ENCODE measurements around the gene VPREB1.
"Not testable (repeated sequence)": the region's sequence is repeated elsewhere in the genome, so short reads cannot be mapped to it uniquely, and the experiment has no call there.

Gene VPREB1

DNA sequence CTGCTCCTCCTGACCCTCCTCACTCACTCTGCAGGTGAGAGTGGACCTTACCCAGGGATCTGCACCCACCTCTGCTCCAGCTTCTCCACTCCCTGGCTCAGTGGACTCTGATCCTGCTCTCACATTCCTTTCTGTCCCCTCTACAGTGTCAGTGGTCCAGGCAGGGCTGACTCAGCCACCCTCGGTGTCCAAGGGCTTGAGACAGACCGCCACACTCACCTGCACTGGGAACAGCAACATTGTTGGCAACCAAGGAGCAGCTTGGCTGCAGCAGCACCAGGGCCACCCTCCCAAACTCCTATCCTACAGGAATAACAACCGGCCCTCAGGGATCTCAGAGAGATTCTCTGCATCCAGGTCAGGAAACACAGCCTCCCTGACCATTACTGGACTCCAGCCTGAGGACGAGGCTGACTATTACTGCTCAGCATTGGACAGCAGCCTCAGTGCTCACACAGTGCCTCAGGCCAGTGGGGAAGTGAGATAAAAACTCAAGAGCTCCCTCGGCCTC lies 29.7 kb upstream of the VPREB1 start:
- Histone ChIP-seq H3K36me3 (ENCODE audit: control insufficient read depth, insufficient read depth, low read length) (no peaks in the 10 kb centered on the region), H3K27me3 (ENCODE audit: control insufficient read depth, insufficient read depth, low read length) (peaks cover 74% of the 10 kb centered on the region), H3K4me1 (ENCODE audit: control insufficient read depth, insufficient read depth, low read length) (no peaks in the 10 kb centered on the region), H3K4me3 (ENCODE audit: low read length) (no peak overlapping the region), H3K27ac (ENCODE audit: low read length) (no peak overlapping the region), H3K9me3 (ENCODE audit: control insufficient read depth, insufficient read depth, low read length) (no peaks in the 10 kb centered on the region)
- WGBS (ENCODE audit: insufficient coverage, insufficient read length), result no CpG with 5 or more reads among the region's 5 CpGs
- no peak for DNase-seq (ENCODE audit: low read depth, low spot score)

DNA sequence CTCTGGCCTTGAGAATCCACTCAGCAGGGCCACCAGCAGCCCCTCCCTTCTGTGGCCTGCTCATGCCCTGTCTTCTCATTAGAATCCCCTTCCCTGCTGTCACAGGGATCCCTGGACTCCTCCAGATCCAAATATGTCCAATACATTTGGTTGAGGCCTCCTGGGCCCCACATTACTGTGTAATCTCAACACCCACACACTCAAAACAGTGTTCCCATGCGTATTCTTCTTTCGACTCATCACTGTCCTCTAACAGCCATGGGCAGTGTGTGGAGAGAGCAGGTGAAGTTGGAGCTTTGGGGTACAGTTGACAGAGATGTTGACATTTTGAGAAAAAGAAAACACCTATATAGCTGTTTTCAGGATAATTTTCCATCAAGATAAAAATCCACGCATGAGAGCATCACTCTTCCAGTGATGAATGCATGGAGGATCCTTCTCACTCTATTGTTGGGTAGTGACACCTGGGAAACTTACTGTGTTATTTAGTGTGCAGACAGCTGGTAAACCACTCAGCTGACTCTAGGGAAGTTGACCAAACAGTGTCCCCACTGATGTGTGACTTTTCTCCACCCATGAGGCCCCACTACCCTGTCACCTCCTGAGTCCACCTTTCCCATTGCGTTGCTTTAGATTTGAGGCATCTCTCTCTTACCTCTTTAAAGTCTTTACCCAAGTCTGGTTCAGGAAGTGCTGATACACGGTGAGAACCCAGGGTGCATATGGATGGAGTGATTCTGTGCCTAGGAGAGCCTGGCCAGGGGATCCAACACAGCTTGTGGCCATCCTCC lies 28.7 kb upstream of the VPREB1 start:
- no CpG with 5 or more reads among the region's 5 CpGs for WGBS (ENCODE audit: insufficient coverage, insufficient read length)
- no peaks in the 10 kb centered on the region for H3K36me3 ChIP-seq (ENCODE audit: control insufficient read depth, insufficient read depth, low read length)
- peaks cover 69% of the 10 kb centered on the region for H3K27me3 ChIP-seq (ENCODE audit: control insufficient read depth, insufficient read depth, low read length)
- DNase-seq (ENCODE audit: low read depth, low spot score), result no peak
- H3K27ac ChIP-seq (ENCODE audit: low read length), result no peak overlapping the region
- H3K9me3 ChIP-seq (ENCODE audit: control insufficient read depth, insufficient read depth, low read length), result no peaks in the 10 kb centered on the region
- H3K4me3 ChIP-seq (ENCODE audit: low read length), result no peak overlapping the region
- no peaks in the 10 kb centered on the region for H3K4me1 ChIP-seq (ENCODE audit: control insufficient read depth, insufficient read depth, low read length)

DNA sequence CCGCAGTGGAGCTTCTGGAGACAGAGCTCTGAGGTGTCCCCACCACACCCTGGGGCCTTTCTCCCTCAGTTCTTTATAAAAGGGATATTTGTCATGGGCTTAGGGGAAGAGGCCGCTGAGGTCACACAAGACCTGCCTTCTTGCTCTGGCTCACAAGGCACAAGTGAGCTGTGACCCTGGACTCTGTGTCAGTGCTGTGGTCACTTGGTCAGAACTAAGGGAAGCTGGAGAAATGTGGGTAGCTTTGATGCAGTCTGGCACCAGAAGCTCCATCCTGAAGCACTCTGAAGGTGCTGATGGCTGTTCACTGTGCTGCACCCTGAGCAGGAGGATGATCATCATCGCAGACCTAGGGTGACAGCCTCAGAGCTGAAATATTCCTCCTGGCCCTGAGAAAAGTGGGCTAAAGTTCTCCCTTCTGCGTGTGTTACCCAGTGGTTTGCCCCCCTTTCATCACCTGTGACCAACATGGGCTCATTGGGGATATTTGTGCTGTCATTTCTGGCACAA lies 28.1 kb upstream of the VPREB1 start:
- no peaks in the 10 kb centered on the region for H3K36me3 ChIP-seq (ENCODE audit: control insufficient read depth, insufficient read depth, low read length)
- H3K4me1 ChIP-seq (ENCODE audit: control insufficient read depth, insufficient read depth, low read length), result no peaks in the 10 kb centered on the region
- no CpG with 5 or more reads among the region's 4 CpGs for WGBS (ENCODE audit: insufficient coverage, insufficient read length)
- H3K9me3 ChIP-seq (ENCODE audit: control insufficient read depth, insufficient read depth, low read length), result no peaks in the 10 kb centered on the region
- peaks cover 62% of the 10 kb centered on the region for H3K27me3 ChIP-seq (ENCODE audit: control insufficient read depth, insufficient read depth, low read length)
- no peak for DNase-seq (ENCODE audit: low read depth, low spot score)
- H3K27ac ChIP-seq (ENCODE audit: low read length), result no peak overlapping the region
- H3K4me3 ChIP-seq (ENCODE audit: low read length), result no peak overlapping the region

DNA sequence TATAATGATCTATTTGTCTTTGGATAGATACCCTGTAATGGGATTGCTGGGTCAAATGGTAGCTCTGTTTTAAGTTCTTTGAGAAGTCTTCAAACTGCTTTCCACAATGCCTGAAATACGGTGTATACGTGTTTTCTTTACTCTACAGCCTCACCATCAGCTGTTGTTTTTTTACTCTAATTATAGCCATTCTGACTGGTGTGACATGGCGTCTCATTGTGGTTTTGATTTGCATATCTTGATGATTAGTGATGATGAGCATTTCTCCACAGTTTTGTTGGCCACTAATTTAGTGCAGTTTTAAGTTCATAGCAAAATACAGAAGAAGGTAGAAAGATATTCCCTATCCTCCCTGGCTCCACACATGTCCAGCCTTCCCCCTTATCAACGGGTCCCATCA lies 26.3 kb upstream of the VPREB1 start:
- no peak for DNase-seq (ENCODE audit: low read depth, low spot score)
- WGBS (ENCODE audit: insufficient coverage, insufficient read length), result no CpG with 5 or more reads among the region's 4 CpGs
- H3K4me3 ChIP-seq (ENCODE audit: low read length), result no peak overlapping the region
- no peaks in the 10 kb centered on the region for H3K9me3 ChIP-seq (ENCODE audit: control insufficient read depth, insufficient read depth, low read length)
- H3K4me1 ChIP-seq (ENCODE audit: control insufficient read depth, insufficient read depth, low read length), result no peaks in the 10 kb centered on the region
- no peaks in the 10 kb centered on the region for H3K36me3 ChIP-seq (ENCODE audit: control insufficient read depth, insufficient read depth, low read length)
- H3K27me3 ChIP-seq (ENCODE audit: control insufficient read depth, insufficient read depth, low read length), result peaks cover 60% of the 10 kb centered on the region
- H3K27ac ChIP-seq (ENCODE audit: low read length), result no peak overlapping the region

DNA sequence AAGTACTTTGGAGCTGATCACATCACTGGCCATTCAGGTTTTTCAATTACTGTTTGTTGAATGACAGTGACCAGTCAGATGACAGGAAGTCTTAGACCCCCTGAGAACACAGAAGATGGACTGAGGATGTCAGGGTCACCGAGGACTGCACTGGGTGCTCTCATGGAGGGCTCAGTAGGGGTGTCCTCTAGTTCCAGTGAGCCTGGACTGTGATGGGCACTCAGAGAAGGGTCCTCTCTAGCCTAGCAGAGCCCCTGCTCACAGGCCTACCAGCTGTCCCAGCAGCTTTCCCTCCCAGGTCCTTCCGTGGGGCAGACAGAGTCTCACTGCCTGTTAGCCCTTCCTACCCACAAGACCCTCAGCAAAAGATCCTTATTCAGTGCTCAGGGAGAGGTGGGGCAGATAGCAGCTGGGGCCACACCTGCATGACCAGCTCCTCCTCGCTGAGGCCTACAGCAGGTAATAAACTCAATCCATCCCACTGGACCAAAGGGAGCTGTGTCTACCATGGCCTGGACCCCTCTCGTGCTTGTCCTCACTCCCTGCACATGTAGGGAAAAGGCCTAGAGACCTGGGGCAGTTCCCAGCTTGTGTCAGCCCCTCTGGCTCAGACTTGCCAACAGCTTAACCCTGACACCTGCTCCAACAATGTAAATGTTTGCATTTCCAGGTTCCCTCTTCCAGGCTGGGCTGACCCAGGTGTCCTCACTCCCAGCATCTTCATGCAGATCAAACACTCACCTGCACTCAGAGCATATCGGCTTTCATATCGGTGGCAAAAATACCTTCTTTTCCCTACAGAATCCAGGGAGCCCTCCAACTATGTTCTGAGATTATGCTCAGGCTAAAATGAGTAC lies 25.2 kb upstream of the VPREB1 start:
- WGBS (ENCODE audit: insufficient coverage, insufficient read length), result no CpG with 5 or more reads among the region's 6 CpGs
- Histone ChIP-seq H3K27ac (ENCODE audit: low read length) (no peak overlapping the region), H3K4me3 (ENCODE audit: low read length) (no peak overlapping the region), H3K27me3 (ENCODE audit: control insufficient read depth, insufficient read depth, low read length) (peaks cover 52% of the 10 kb centered on the region), H3K9me3 (ENCODE audit: control insufficient read depth, insufficient read depth, low read length) (no peaks in the 10 kb centered on the region), H3K4me1 (ENCODE audit: control insufficient read depth, insufficient read depth, low read length) (no peaks in the 10 kb centered on the region), H3K36me3 (ENCODE audit: control insufficient read depth, insufficient read depth, low read length) (no peaks in the 10 kb centered on the region)
- DNase-seq (ENCODE audit: low read depth, low spot score), result no peak

DNA sequence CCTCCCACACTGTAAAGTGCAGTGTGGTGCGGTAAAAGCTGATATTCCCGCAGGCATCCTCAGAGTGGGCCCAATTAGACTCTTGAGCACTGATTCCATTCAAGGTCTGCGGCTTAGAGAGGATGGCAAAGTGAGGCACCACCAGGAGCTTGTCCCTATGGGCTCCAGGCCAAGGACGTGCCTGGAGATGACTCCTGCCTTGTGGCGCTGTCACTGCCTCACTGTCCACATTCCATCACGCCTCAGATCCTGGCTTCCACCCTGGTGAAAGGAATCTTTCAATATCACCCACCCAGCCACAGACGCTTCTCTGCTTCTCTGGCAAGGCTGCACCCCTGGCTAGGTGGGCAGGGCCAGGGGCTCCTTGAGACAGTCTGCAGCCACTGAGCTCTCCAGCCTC lies 23.5 kb upstream of the VPREB1 start:
- not testable (repeated sequence) for H3K36me3 ChIP-seq (ENCODE audit: control insufficient read depth, insufficient read depth, low read length); H3K9me3 ChIP-seq (ENCODE audit: control insufficient read depth, insufficient read depth, low read length); H3K27ac ChIP-seq (ENCODE audit: low read length); H3K4me1 ChIP-seq (ENCODE audit: control insufficient read depth, insufficient read depth, low read length); DNase-seq (ENCODE audit: low read depth, low spot score); H3K4me3 ChIP-seq (ENCODE audit: low read length)
- H3K27me3 ChIP-seq (ENCODE audit: control insufficient read depth, insufficient read depth, low read length), result peaks cover 52% of the 10 kb centered on the region
- WGBS (ENCODE audit: insufficient coverage, insufficient read length), result no CpG with 5 or more reads among the region's 7 CpGs

DNA sequence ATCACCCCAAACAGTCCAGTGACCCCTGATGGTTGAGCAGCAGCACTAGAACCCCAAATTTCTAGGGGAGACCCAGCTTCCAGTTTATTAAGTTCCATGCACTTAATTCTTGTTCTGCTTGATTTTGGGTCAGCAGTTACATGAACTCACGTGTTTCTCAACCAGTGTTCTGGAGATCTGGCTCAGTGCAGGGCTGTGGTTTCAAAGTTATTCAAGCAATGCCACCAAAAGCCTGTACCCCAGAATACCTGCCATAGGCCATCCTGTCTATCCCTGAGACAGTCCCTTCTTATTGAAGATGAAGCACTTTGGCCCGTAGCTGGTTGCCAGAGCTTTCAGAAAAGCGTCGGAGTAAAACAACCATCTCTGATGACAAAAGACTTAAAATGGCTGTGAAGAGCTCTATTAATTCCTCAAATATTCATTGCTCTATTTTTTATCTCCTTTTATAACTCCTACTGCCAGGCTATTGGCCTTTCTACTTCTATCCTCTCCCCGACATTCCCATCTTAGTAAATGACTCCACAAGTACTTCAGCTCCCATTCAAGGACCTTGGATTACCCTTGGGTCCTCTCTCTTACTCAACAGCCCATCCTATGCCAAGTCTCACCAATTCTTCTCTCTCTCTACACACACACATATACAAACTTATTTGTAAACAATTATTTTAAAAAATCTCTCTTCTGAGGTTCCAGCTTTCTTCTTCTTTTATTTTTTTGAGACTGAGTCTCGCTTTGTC lies 18.0 kb upstream of the VPREB1 start:
- H3K27me3 ChIP-seq (ENCODE audit: control insufficient read depth, insufficient read depth, low read length), result peaks cover 61% of the 10 kb centered on the region

DNA sequence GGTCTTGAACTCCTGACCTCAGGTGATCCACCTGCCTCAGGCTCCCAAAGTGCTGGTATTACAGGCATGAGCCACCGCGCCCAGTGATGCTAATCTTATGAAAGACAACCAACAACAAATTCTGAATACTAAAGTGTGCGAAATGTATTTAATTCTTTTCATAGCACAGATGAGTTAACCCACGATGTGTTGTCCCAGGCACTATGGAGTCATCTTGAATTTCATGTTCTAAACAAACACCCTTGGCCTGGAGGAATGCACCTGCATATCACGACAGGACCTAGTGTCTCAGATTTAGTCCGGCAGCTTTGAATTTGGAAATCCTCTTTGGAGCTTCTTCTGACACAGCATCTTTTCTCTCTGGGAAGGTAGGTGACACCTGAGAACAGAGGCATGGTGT lies 16.2 kb upstream of the VPREB1 start:
- peaks cover 71% of the 10 kb centered on the region for H3K27me3 ChIP-seq (ENCODE audit: control insufficient read depth, insufficient read depth, low read length)

More for the DNA sequence above, 18.0 kb upstream of the VPREB1 start:
- Histone ChIP-seq H3K4me1 (ENCODE audit: control insufficient read depth, insufficient read depth, low read length) (no peaks in the 10 kb centered on the region), H3K36me3 (ENCODE audit: control insufficient read depth, insufficient read depth, low read length) (no peaks in the 10 kb centered on the region), H3K4me3 (ENCODE audit: low read length) (no peak overlapping the region), H3K9me3 (ENCODE audit: control insufficient read depth, insufficient read depth, low read length) (no peaks in the 10 kb centered on the region), H3K27ac (ENCODE audit: low read length) (no peak overlapping the region)
- no CpG with 5 or more reads among the region's 6 CpGs for WGBS (ENCODE audit: insufficient coverage, insufficient read length)
- DNase-seq (ENCODE audit: low read depth, low spot score), result no peak

DNA sequence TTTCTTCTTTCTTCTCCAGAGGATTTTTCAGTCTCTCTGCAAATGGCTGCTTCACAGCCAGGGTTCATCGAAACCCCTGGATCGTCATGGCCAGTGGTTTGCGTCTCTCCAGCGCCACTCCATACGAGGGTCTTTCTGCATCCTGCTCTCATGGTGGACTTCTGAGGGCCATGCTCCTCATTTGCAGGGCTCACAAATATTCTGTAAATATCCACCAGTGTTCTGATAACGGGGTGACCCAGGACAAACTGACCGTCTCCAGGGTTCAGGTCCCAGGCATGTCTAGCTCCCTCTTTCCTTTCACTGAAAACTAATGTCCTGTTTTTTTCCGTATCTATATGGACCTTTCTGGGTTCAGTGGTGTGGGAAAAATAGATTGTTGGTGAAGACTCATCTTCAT lies 15.7 kb upstream of the VPREB1 start:
- WGBS (ENCODE audit: insufficient coverage, insufficient read length), result no CpG with 5 or more reads among the region's 8 CpGs
- Histone ChIP-seq H3K27me3 (ENCODE audit: control insufficient read depth, insufficient read depth, low read length) (peaks cover 75% of the 10 kb centered on the region), H3K4me3 (ENCODE audit: low read length) (no peak overlapping the region), H3K27ac (ENCODE audit: low read length) (no peak overlapping the region), H3K36me3 (ENCODE audit: control insufficient read depth, insufficient read depth, low read length) (no peaks in the 10 kb centered on the region), H3K4me1 (ENCODE audit: control insufficient read depth, insufficient read depth, low read length) (no peaks in the 10 kb centered on the region), H3K9me3 (ENCODE audit: control insufficient read depth, insufficient read depth, low read length) (no peaks in the 10 kb centered on the region)
- no peak for DNase-seq (ENCODE audit: low read depth, low spot score)

More for the DNA sequence above, 16.2 kb upstream of the VPREB1 start:
- Histone ChIP-seq H3K4me1 (ENCODE audit: control insufficient read depth, insufficient read depth, low read length) (no peaks in the 10 kb centered on the region), H3K9me3 (ENCODE audit: control insufficient read depth, insufficient read depth, low read length) (no peaks in the 10 kb centered on the region), H3K27ac (ENCODE audit: low read length) (no peak overlapping the region), H3K36me3 (ENCODE audit: control insufficient read depth, insufficient read depth, low read length) (no peaks in the 10 kb centered on the region), H3K4me3 (ENCODE audit: low read length) (no peak overlapping the region)
- WGBS (ENCODE audit: insufficient coverage, insufficient read length), result no CpG with 5 or more reads among the region's 6 CpGs
- DNase-seq (ENCODE audit: low read depth, low spot score), result no peak
